ENCODE measurements around the gene SHE. TPM values are rescaled to one million over a fixed set of nuclear protein-coding genes. Genes with fewer than 3 reads are reported as not detected.

The SHE gene
- polyA plus RNA-seq, 1 donor from 2014 or later, result 0.04 TPM

DNA sequence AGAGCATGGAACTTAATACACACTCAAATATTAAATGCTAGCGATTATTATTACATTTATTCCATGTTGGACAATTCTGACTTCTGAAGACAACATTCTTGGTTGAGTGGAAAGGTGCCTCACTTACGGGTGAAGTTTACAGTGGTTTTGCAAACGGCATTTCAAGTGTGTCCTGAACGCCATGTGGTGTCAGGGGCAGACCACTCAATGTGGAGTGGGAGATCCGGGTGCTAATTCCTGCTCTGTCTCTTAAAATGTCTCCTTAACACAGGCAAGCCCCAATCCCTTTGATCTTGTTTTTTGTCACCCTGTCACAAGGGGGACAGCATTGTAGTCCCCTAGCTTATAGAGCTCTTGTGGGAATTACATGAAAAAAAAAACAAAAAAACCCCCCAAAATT is 5.8 kb downstream of the SHE start:
- Histone ChIP-seq H3K27me3 (ENCODE audit: insufficient read depth, low read depth, low read length) (peaks cover 29% of the 10 kb centered on the region), H3K9me3 (ENCODE audit: low read length) (no peaks in the 10 kb centered on the region), H3F3A (ENCODE audit: insufficient read depth, low read length, poor library complexity, severe bottlenecking) (no peaks in the 10 kb centered on the region), H3K4me2 (ENCODE audit: low read length) (no peak overlapping the region), H3K79me2 (replicated peaks; ENCODE audit: insufficient read depth, low read length) (no peaks in the 10 kb centered on the region), H3K9ac (ENCODE audit: low read length) (no peak overlapping the region), H2AFZ (ENCODE audit: low read depth, low read length) (no peak overlapping the region), H3K36me3 (ENCODE audit: insufficient read depth, low read length) (no peaks in the 10 kb centered on the region), H4K20me1 (ENCODE audit: insufficient read depth) (no peaks in the 10 kb centered on the region), H3K9me2 (ENCODE audit: insufficient read depth, low read length) (no peaks in the 10 kb centered on the region), H3K4me3 (ENCODE audit: low read length) (no peak overlapping the region), H3K27ac (ENCODE audit: low read length) (no peak overlapping the region)
- no peak for TF ChIP-seq MXI1 (conservative IDR thresholded peaks at IDR 0.05; ENCODE audit: poor library complexity, severe bottlenecking)
- TF ChIP-seq EZH2 (IDR thresholded peaks at IDR 0.05; ENCODE audit: borderline replicate concordance, insufficient read depth, low read length, poor library complexity, severe bottlenecking), result no peak
- TF ChIP-seq, protein P1, sequence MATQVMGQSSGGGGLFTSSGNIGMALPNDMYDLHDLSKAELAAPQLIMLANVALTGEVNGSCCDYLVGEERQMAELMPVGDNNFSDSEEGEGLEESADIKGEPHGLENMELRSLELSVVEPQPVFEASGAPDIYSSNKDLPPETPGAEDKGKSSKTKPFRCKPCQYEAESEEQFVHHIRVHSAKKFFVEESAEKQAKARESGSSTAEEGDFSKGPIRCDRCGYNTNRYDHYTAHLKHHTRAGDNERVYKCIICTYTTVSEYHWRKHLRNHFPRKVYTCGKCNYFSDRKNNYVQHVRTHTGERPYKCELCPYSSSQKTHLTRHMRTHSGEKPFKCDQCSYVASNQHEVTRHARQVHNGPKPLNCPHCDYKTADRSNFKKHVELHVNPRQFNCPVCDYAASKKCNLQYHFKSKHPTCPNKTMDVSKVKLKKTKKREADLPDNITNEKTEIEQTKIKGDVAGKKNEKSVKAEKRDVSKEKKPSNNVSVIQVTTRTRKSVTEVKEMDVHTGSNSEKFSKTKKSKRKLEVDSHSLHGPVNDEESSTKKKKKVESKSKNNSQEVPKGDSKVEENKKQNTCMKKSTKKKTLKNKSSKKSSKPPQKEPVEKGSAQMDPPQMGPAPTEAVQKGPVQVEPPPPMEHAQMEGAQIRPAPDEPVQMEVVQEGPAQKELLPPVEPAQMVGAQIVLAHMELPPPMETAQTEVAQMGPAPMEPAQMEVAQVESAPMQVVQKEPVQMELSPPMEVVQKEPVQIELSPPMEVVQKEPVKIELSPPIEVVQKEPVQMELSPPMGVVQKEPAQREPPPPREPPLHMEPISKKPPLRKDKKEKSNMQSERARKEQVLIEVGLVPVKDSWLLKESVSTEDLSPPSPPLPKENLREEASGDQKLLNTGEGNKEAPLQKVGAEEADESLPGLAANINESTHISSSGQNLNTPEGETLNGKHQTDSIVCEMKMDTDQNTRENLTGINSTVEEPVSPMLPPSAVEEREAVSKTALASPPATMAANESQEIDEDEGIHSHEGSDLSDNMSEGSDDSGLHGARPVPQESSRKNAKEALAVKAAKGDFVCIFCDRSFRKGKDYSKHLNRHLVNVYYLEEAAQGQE (IDR thresholded peaks at IDR 0.05; ENCODE audit: borderline replicate concordance), result no peak
- no peak for TF ChIP-seq RAD21 (conservative IDR thresholded peaks at IDR 0.05)
- TF ChIP-seq TAF1 (IDR thresholded peaks at IDR 0.05; ENCODE audit: low read depth), result no peak
- TF ChIP-seq, protein P2, sequence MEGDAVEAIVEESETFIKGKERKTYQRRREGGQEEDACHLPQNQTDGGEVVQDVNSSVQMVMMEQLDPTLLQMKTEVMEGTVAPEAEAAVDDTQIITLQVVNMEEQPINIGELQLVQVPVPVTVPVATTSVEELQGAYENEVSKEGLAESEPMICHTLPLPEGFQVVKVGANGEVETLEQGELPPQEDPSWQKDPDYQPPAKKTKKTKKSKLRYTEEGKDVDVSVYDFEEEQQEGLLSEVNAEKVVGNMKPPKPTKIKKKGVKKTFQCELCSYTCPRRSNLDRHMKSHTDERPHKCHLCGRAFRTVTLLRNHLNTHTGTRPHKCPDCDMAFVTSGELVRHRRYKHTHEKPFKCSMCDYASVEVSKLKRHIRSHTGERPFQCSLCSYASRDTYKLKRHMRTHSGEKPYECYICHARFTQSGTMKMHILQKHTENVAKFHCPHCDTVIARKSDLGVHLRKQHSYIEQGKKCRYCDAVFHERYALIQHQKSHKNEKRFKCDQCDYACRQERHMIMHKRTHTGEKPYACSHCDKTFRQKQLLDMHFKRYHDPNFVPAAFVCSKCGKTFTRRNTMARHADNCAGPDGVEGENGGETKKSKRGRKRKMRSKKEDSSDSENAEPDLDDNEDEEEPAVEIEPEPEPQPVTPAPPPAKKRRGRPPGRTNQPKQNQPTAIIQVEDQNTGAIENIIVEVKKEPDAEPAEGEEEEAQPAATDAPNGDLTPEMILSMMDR (IDR thresholded peaks at IDR 0.05; ENCODE audit: poor library complexity, severe bottlenecking), result no peak
- no peak for TF ChIP-seq EP300 (conservative IDR thresholded peaks at IDR 0.05; ENCODE audit: poor library complexity, severe bottlenecking)
- TF ChIP-seq POLR2AphosphoS5 (IDR thresholded peaks at IDR 0.05), result no peak
- no peak for TF ChIP-seq SMC3 (conservative IDR thresholded peaks at IDR 0.05; ENCODE audit: poor library complexity)

DNA sequence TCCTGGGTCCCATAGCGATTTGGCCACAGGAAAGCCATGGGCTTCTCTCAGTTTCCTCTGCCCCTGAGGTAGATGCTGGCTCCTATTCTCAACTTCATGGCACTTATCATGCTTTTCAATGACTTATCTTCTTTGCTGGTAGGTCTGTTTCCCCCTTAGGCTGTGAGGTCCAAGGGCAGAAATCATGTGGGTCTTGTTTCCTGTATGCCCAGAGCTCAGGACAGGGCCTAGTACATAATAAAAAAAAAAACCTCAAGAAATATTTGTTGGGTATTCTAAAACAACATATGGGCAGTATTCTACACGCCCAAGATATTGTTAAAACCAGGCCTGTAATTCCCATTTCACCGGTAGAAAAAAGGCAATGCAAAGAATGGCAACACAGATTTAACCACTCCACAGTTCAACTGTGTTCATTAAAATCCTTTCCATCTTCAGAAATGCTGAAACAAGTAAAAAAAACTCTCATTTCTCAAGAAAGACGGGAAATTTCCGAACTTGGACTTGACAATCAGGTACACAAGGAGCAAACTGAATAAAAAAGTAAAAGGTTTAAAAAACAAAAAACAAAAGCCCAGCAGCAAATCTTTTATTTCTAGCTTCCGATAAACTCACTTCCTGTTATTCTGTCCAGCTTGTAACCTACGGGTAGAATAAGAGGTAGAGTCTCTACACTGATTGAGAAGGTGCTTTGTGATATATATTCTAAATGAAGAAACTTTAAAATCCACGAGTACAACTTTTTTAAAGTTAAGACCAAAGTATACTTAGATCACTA is 6.5 kb downstream of the SHE start:
- Histone ChIP-seq H3K9me3 (ENCODE audit: low read length) (no peaks in the 10 kb centered on the region), H3K27ac (ENCODE audit: low read length) (no peak overlapping the region), H3K79me2 (replicated peaks; ENCODE audit: insufficient read depth, low read length) (no peaks in the 10 kb centered on the region), H3F3A (ENCODE audit: insufficient read depth, low read length, poor library complexity, severe bottlenecking) (no peaks in the 10 kb centered on the region), H3K36me3 (ENCODE audit: insufficient read depth, low read length) (no peaks in the 10 kb centered on the region), H3K4me3 (ENCODE audit: low read length) (no peak overlapping the region), H3K9me2 (ENCODE audit: insufficient read depth, low read length) (no peaks in the 10 kb centered on the region), H3K9ac (ENCODE audit: low read length) (no peak overlapping the region), H3K4me2 (ENCODE audit: low read length) (no peak overlapping the region), H4K20me1 (ENCODE audit: insufficient read depth) (no peaks in the 10 kb centered on the region), H3K27me3 (ENCODE audit: insufficient read depth, low read depth, low read length) (peaks cover 22% of the 10 kb centered on the region), H2AFZ (ENCODE audit: low read depth, low read length) (no peak overlapping the region)
- TF ChIP-seq EP300 (conservative IDR thresholded peaks at IDR 0.05; ENCODE audit: poor library complexity, severe bottlenecking), result no peak
- TF ChIP-seq, protein P2 (IDR thresholded peaks at IDR 0.05; ENCODE audit: poor library complexity, severe bottlenecking), result no peak
- TF ChIP-seq SMC3 (conservative IDR thresholded peaks at IDR 0.05; ENCODE audit: poor library complexity), result no peak
- no peak for TF ChIP-seq TAF1 (IDR thresholded peaks at IDR 0.05; ENCODE audit: low read depth)
- TF ChIP-seq, protein P1 (IDR thresholded peaks at IDR 0.05; ENCODE audit: borderline replicate concordance), result no peak
- TF ChIP-seq MXI1 (conservative IDR thresholded peaks at IDR 0.05; ENCODE audit: poor library complexity, severe bottlenecking), result no peak
- TF ChIP-seq POLR2AphosphoS5 (IDR thresholded peaks at IDR 0.05), result no peak
- TF ChIP-seq EZH2 (IDR thresholded peaks at IDR 0.05; ENCODE audit: borderline replicate concordance, insufficient read depth, low read length, poor library complexity, severe bottlenecking), result no peak
- TF ChIP-seq RAD21 (conservative IDR thresholded peaks at IDR 0.05), result no peak
